ENCODE results near the gene RSAD1. TPM values are rescaled to one million over a fixed set of nuclear protein-coding genes. Genes with fewer than 3 reads are reported as not detected.

Gene RSAD1
- total RNA-seq, 2 experiments from 2014 or later, result 44.6 to 44.7 TPM

- no peaks in the 10 kb centered on the region for H3K36me3 ChIP-seq (ENCODE audit: insufficient read depth, low read length)
- peaks cover 8% of the 10 kb centered on the region for H3K4me1 Mint-ChIP-seq (ENCODE audit: low read depth)
- no peak overlapping the region for H3K27ac Mint-ChIP-seq
- H3K4me3 Mint-ChIP-seq, result no peak overlapping the region
- H3K9me3 ChIP-seq (ENCODE audit: control insufficient read depth in 1 of 2, insufficient read depth in 1 of 2, low read length in 2 of 2), result no peaks in the 10 kb centered on the region
- H3K9me3 Mint-ChIP-seq, result no peaks in the 10 kb centered on the region
- POLR2A ChIA-PET, result interaction anchor here (0.5 kb wide), 1 partner anchor 678 kb away, joined by 3 read pairs; no protein-coding TSS in a partner anchor
- H3K27me3 ChIP-seq (ENCODE audit: control insufficient read depth in 1 of 2, insufficient read depth in 2 of 2, low read length in 2 of 2), result no peaks in the 10 kb centered on the region
- CTCF ChIA-PET, result no interaction called here
- peaks cover 9% of the 10 kb centered on the region for H3K4me1 ChIP-seq (ENCODE audit: insufficient read depth, low read length)
- intact Hi-C loops (cut with DNase I, micrococcal nuclease), result no loop called here
- H3K36me3 Mint-ChIP-seq (ENCODE audit: low read depth), result no peaks in the 10 kb centered on the region
- no peak for TF ChIP-seq CTCF (IDR thresholded peaks at IDR 0.05)
- no peak overlapping the region for H3K4me3 ChIP-seq (ENCODE audit: low read length)
- no peak overlapping the region for H3K27ac ChIP-seq (ENCODE audit: low read depth in 1 of 2, low read length in 2 of 2)
- ATAC-seq (ENCODE audit: poor library complexity) (no peak), DNase-seq (no peak)
- H3K27me3 Mint-ChIP-seq, result no peaks in the 10 kb centered on the region
Observed at GRCh38 chr17:50517504-50518383, 39.1 kb downstream of the RSAD1 start.

GRCh38 chr17:50518384-50519023 lies 39.8 kb downstream of the RSAD1 start:
- ChIA-PET POLR2A (no interaction called here), CTCF (no interaction called here)
- no peak for DNase-seq
- no peaks in the 10 kb centered on the region for H3K27me3 Mint-ChIP-seq
- no peaks in the 10 kb centered on the region for H3K27me3 ChIP-seq (ENCODE audit: control insufficient read depth in 1 of 2, insufficient read depth in 2 of 2, low read length in 2 of 2)
- ATAC-seq (ENCODE audit: poor library complexity), result no peak
- no peaks in the 10 kb centered on the region for H3K9me3 Mint-ChIP-seq
- intact Hi-C loops (cut with DNase I, micrococcal nuclease), result no loop called here
- no peak overlapping the region for H3K27ac ChIP-seq (ENCODE audit: low read depth in 1 of 2, low read length in 2 of 2)
- no peaks in the 10 kb centered on the region for H3K9me3 ChIP-seq (ENCODE audit: control insufficient read depth in 1 of 2, insufficient read depth in 1 of 2, low read length in 2 of 2)
- H3K4me3 Mint-ChIP-seq, result no peak overlapping the region
- H3K4me3 ChIP-seq (ENCODE audit: low read length), result no peak overlapping the region
- no peaks in the 10 kb centered on the region for H3K36me3 Mint-ChIP-seq (ENCODE audit: low read depth)
- peaks cover 8% of the 10 kb centered on the region for H3K4me1 Mint-ChIP-seq (ENCODE audit: low read depth)
- no peak for TF ChIP-seq CTCF (IDR thresholded peaks at IDR 0.05)
- H3K27ac Mint-ChIP-seq, result no peak overlapping the region
- H3K36me3 ChIP-seq (ENCODE audit: insufficient read depth, low read length), result no peaks in the 10 kb centered on the region
- peaks cover 9% of the 10 kb centered on the region for H3K4me1 ChIP-seq (ENCODE audit: insufficient read depth, low read length)

- DNase-seq, result no peak
- H3K27me3 Mint-ChIP-seq, result no peaks in the 10 kb centered on the region
- H3K4me1 ChIP-seq (ENCODE audit: insufficient read depth, low read length), result peaks cover 9% of the 10 kb centered on the region
- ChIA-PET POLR2A (no interaction called here), CTCF (no interaction called here)
- H3K27ac ChIP-seq (ENCODE audit: low read depth in 1 of 2, low read length in 2 of 2), result no peak overlapping the region
- no peak overlapping the region for H3K4me3 ChIP-seq (ENCODE audit: low read length)
- H3K27ac Mint-ChIP-seq, result no peak overlapping the region
- no peak for ATAC-seq (ENCODE audit: poor library complexity)
- intact Hi-C loops (cut with DNase I, micrococcal nuclease), result no loop called here
- no peaks in the 10 kb centered on the region for H3K27me3 ChIP-seq (ENCODE audit: control insufficient read depth in 1 of 2, insufficient read depth in 2 of 2, low read length in 2 of 2)
- H3K9me3 ChIP-seq (ENCODE audit: control insufficient read depth in 1 of 2, insufficient read depth in 1 of 2, low read length in 2 of 2), result no peaks in the 10 kb centered on the region
- peaks cover 8% of the 10 kb centered on the region for H3K4me1 Mint-ChIP-seq (ENCODE audit: low read depth)
- H3K36me3 ChIP-seq (ENCODE audit: insufficient read depth, low read length), result no peaks in the 10 kb centered on the region
- no peak overlapping the region for H3K4me3 Mint-ChIP-seq
- no peak for TF ChIP-seq CTCF (IDR thresholded peaks at IDR 0.05)
- no peaks in the 10 kb centered on the region for H3K9me3 Mint-ChIP-seq
- no peaks in the 10 kb centered on the region for H3K36me3 Mint-ChIP-seq (ENCODE audit: low read depth)
Observed at GRCh38 chr17:50519141-50519834, 40.6 kb downstream of the RSAD1 start.
